Measurements from ENCODE around the gene IDE. TPM values are rescaled to one million over a fixed set of nuclear protein-coding genes. Genes with fewer than 3 reads are reported as not detected.

The IDE gene
- total RNA-seq, 1 experiment from 2014 or later: 55.8 TPM

DNA sequence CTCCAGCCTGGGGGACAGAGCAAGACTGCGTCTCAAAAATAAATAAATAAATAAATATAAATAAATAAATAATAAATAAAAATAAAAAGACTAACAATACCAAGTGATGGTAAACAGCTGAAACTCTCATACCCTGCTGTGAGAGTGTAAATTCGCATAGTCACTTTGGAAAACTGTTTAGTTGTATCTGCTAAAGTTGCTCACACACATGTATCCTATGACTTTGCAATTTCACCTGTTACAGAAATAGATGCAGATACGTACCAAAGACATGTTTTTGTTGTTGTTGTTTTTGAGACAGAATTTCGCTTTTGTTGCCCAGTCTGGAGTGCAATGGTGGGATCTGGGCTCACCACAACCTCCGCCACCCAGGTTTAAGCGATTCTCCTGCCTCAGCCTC is 135.7 kb downstream of the IDE start:
- H3K9me2 ChIP-seq (ENCODE audit: insufficient read depth): no peaks in the 10 kb centered on the region
- H3K9me3 ChIP-seq (ENCODE audit: control insufficient read depth in 1 of 2, insufficient read depth in 1 of 2, low read depth in 1 of 2, low read length in 2 of 2): no peaks in the 10 kb centered on the region
- ATAC-seq (no peak), DNase-seq (ENCODE audit: low read depth, low spot score) (no peak)
- no peak overlapping the region for H3K27ac ChIP-seq (ENCODE audit: low read depth, low read length)
- no peak for TF ChIP-seq POLR2AphosphoS5 (IDR thresholded peaks at IDR 0.05; ENCODE audit: low read depth, low read length)
- TF ChIP-seq SRF (IDR thresholded peaks at IDR 0.05; ENCODE audit: low read depth): no peak
- TF ChIP-seq, protein P1, sequence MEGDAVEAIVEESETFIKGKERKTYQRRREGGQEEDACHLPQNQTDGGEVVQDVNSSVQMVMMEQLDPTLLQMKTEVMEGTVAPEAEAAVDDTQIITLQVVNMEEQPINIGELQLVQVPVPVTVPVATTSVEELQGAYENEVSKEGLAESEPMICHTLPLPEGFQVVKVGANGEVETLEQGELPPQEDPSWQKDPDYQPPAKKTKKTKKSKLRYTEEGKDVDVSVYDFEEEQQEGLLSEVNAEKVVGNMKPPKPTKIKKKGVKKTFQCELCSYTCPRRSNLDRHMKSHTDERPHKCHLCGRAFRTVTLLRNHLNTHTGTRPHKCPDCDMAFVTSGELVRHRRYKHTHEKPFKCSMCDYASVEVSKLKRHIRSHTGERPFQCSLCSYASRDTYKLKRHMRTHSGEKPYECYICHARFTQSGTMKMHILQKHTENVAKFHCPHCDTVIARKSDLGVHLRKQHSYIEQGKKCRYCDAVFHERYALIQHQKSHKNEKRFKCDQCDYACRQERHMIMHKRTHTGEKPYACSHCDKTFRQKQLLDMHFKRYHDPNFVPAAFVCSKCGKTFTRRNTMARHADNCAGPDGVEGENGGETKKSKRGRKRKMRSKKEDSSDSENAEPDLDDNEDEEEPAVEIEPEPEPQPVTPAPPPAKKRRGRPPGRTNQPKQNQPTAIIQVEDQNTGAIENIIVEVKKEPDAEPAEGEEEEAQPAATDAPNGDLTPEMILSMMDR (IDR thresholded peaks at IDR 0.05 in 2 of 3, conservative IDR thresholded peaks at IDR 0.05 in 1 of 3; ENCODE audit: borderline replicate concordance in 1 of 3, insufficient read depth in 1 of 3, low read depth in 2 of 3, low read length in 2 of 3): no peak
- TF ChIP-seq, protein P2, sequence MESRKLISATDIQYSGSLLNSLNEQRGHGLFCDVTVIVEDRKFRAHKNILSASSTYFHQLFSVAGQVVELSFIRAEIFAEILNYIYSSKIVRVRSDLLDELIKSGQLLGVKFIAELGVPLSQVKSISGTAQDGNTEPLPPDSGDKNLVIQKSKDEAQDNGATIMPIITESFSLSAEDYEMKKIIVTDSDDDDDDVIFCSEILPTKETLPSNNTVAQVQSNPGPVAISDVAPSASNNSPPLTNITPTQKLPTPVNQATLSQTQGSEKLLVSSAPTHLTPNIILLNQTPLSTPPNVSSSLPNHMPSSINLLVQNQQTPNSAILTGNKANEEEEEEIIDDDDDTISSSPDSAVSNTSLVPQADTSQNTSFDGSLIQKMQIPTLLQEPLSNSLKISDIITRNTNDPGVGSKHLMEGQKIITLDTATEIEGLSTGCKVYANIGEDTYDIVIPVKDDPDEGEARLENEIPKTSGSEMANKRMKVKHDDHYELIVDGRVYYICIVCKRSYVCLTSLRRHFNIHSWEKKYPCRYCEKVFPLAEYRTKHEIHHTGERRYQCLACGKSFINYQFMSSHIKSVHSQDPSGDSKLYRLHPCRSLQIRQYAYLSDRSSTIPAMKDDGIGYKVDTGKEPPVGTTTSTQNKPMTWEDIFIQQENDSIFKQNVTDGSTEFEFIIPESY (IDR thresholded peaks at IDR 0.05; ENCODE audit: extremely low read depth, insufficient replicate concordance, low read length): no peak
- no peak for TF ChIP-seq FOSL1 (IDR thresholded peaks at IDR 0.05; ENCODE audit: low read depth)
- TF ChIP-seq ELF1 (IDR thresholded peaks at IDR 0.05; ENCODE audit: borderline replicate concordance, low read depth): no peak
- no peak for TF ChIP-seq SIN3A (IDR thresholded peaks at IDR 0.05; ENCODE audit: low read depth)
- no peak for TF ChIP-seq CEBPB (IDR thresholded peaks at IDR 0.05; ENCODE audit: low read depth)
- no peak for TF ChIP-seq TCF7L2 (IDR thresholded peaks at IDR 0.05; ENCODE audit: borderline replicate concordance, extremely low read depth, insufficient read depth, insufficient read length)
- TF ChIP-seq, protein P3, sequence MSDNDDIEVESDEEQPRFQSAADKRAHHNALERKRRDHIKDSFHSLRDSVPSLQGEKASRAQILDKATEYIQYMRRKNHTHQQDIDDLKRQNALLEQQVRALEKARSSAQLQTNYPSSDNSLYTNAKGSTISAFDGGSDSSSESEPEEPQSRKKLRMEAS (IDR thresholded peaks at IDR 0.05): no peak
- no peak for TF ChIP-seq POLR2A (IDR thresholded peaks at IDR 0.05; ENCODE audit: borderline replicate concordance, extremely low read depth, insufficient read depth, insufficient read length)
- TF ChIP-seq, protein P4, sequence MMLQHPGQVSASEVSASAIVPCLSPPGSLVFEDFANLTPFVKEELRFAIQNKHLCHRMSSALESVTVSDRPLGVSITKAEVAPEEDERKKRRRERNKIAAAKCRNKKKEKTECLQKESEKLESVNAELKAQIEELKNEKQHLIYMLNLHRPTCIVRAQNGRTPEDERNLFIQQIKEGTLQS (IDR thresholded peaks at IDR 0.05): no peak
- no peak for TF ChIP-seq YY1 (IDR thresholded peaks at IDR 0.05; ENCODE audit: extremely low read depth, insufficient replicate concordance, low read depth, low read length)
- no peak overlapping the region for H3K9ac ChIP-seq (ENCODE audit: low read length)
- no peaks in the 10 kb centered on the region for H3K27me3 ChIP-seq (ENCODE audit: insufficient read depth, low read length)
- ChIA-PET RAD21 (ENCODE audit: low non-redundant PET in 1 of 2, low total read pairs in 2 of 2, uncharacterized antibody in 2 of 2, unreplicated experiment in 2 of 2) (no interaction called here), CTCF (no interaction called here), POLR2A (no interaction called here)
- intact Hi-C loops (cut with micrococcal nuclease): no loop called here
- H3K4me2 ChIP-seq (ENCODE audit: low read length): no peak overlapping the region
- H3K36me3 ChIP-seq (ENCODE audit: control insufficient read depth in 1 of 2, insufficient read depth in 2 of 2, low read length in 2 of 2): no peaks in the 10 kb centered on the region
- no TSS peak for BruUV-seq (replicated peaks)
- H4K20me1 ChIP-seq (ENCODE audit: insufficient read depth): no peaks in the 10 kb centered on the region
- H3K4me1 ChIP-seq (ENCODE audit: control insufficient read depth in 1 of 2, insufficient read depth in 2 of 2, low read length in 2 of 2): no peaks in the 10 kb centered on the region
- no peak overlapping the region for H3K4me3 ChIP-seq (replicated peaks in 1 of 2; ENCODE audit: low read depth in 1 of 2, low read length in 2 of 2)
- H2AFZ ChIP-seq (ENCODE audit: low read depth, low read length, poor library complexity, severe bottlenecking): no peak overlapping the region
- H3K79me2 ChIP-seq (ENCODE audit: insufficient read depth, low read length): no peaks in the 10 kb centered on the region
